PC-3 (cell line): ENCODE data around the gene AUTS2. TPM values are rescaled to one million over a fixed set of nuclear protein-coding genes. Genes with fewer than 3 reads are reported as not detected.

Source experiments
- ATAC-seq: fragments of 200-7000 bp; cut with Tn5 transposase; 2 replicates; pipeline ENCODE4 v1.9.1; 2020; ENCODE audit warnings: mild to moderate bottlenecking, moderate library complexity
- BruUV-seq: library from RNA; stranded (reverse); fragments of 400-500 nt; replicated peaks from 2 replicates; lab custom pipeline; 2021; lab: Mats Ljungman, UMichigan
- CTCF ChIA-PET: fragments of 300-600 bp; sonication (Branson Sonifier 250); formaldehyde crosslinking; loops from one replicate; lab custom pipeline; 2022; ENCODE audit warnings: antibody characterized with exemption; lab: Charles Lee
- POLR2A ChIA-PET: fragments of 300-600 bp; sonication (Branson Sonifier 250); formaldehyde crosslinking; loops from one replicate; lab custom pipeline; 2022; ENCODE audit warnings: antibody characterized with exemption; ENCODE audit not compliant: unreplicated experiment; lab: Charles Lee
- DNase-seq: peaks from one replicate; pipeline ENCODE4 v3.0.0-alpha.2; 2015
- H2AFZ ChIP-seq: fragments of 300-600 bp; sonication (generic); 2 replicates; pipeline ENCODE4 v1.6.0; 2016; ENCODE audit warnings: antibody characterized with exemption, low read length
- H3F3A ChIP-seq: fragments of 300-600 bp; sonication (generic); one replicate; pipeline ENCODE4 v1.6.0; 2017; ENCODE audit warnings: antibody characterized with exemption, low read length, control low read depth, mild to moderate bottlenecking; ENCODE audit not compliant: unreplicated experiment
- H3K27ac ChIP-seq: fragments of 300-600 bp; sonication (generic); 2 replicates; pipeline ENCODE4 v1.5.1; 2016; ENCODE audit warnings: mild to moderate bottlenecking, low read length
- H3K27me3 ChIP-seq: fragments of 300-600 bp; sonication (generic); 2 replicates; pipeline ENCODE4 v1.6.1; 2016; ENCODE audit warnings: low read length, mixed read lengths
- H3K36me3 ChIP-seq: fragments of 300-600 bp; sonication (generic); 2 replicates; pipeline ENCODE4 v1.6.1; 2016; ENCODE audit warnings: low read depth, mixed run types, low read length, mixed read lengths
- H3K4me1 ChIP-seq: fragments of 300-600 bp; sonication (generic); 2 replicates; pipeline ENCODE4 v1.5.1; 2016; ENCODE audit warnings: low read length; ENCODE audit not compliant: insufficient read depth
- H3K4me2 ChIP-seq: fragments of 300-600 bp; sonication (generic); 2 replicates; pipeline ENCODE4 v1.6.0; 2016; ENCODE audit warnings: low read length
- H3K4me3 ChIP-seq: fragments of 300-600 bp; sonication (generic); 2 replicates; pipeline ENCODE4 v1.5.1; 2016; ENCODE audit warnings: mild to moderate bottlenecking, low read length, mixed read lengths
- H3K79me2 ChIP-seq: fragments of 300-600 bp; sonication (generic); 2 replicates; pipeline ENCODE4 v1.6.1; 2017; ENCODE audit warnings: low read length, mixed read lengths
- H3K9ac ChIP-seq: fragments of 300-600 bp; sonication (generic); 2 replicates; pipeline ENCODE4 v1.6.0; 2016; ENCODE audit warnings: mild to moderate bottlenecking, low read length
- H3K9me2 ChIP-seq: fragments of 300-600 bp; sonication (generic); replicated peaks from 2 replicates; pipeline ENCODE4 v1.6.1; 2016; ENCODE audit warnings: mixed run types, low read length, mixed read lengths
- H3K9me3 ChIP-seq: fragments of 300-600 bp; sonication (generic); 2 replicates; pipeline ENCODE4 v1.6.1; 2016; ENCODE audit warnings: low read length, mixed read lengths
- H4K20me1 ChIP-seq: fragments of 300-600 bp; sonication (generic); 2 replicates; pipeline ENCODE4 v1.6.1; 2016; ENCODE audit warnings: low read length, mixed read lengths
- EZH2 ChIP-seq: fragments of 300-600 bp; sonication (generic); IDR thresholded peaks from one replicate; pipeline ENCODE4 v1.6.1; 2017; ENCODE audit warnings: antibody characterized with exemption, mild to moderate bottlenecking, low read length; ENCODE audit not compliant: unreplicated experiment
- EZH2phosphoT487 ChIP-seq: fragments of 300-600 bp; sonication (generic); IDR thresholded peaks from 2 replicates; pipeline ENCODE4 v1.6.1; 2018; ENCODE audit warnings: mild to moderate bottlenecking, antibody characterized with exemption, low read length, borderline replicate concordance
- intact Hi-C: fragments of 100-400 bp; cut with micrococcal nuclease; formaldehyde crosslinking; loops from 2 replicates; pipeline ENCODE4 v1.9.0; 2023
- total RNA-seq: library from RNA; depleted of rRNA; stranded (reverse); fragments of >200 nt; gene quantifications from 2 replicates; pipeline ENCODE4 v1.2.3, GENCODE V29; 2014
- TF ChIP-seq, protein P1 (sequence below): fragments of 300-600 bp; sonication (generic); conservative IDR thresholded peaks from 2 replicates; pipeline ENCODE4 v1.5.1; 2017; ENCODE audit warnings: antibody characterized with exemption, low read depth, mild to moderate bottlenecking, low read length

AUTS2 gene
- total RNA-seq, 1 experiment from 2014 or later = not detected

DNA sequence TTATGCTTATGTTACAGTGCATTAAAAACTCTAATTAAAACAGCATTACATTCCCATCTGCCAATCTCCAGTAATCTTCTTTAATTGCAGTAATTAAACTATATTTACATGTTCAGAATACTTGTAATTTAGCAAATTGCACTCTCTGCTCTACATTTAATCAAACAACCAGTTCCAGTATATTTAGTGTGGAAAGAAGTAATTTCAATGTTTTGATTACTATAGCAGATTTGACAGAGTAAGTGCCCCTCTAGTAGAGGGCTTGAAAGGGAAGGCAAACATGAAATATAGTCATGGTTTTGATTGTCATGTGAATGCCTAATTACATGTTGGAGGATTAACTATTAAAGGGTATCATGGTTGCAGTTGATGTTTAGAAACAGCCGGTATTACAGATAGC lies 739.7 kb downstream of the AUTS2 start:
- peaks cover 8% of the 10 kb centered on the region; the same call in 1 of the 2 replicates for H3K9me3 ChIP-seq
- no peaks in the 10 kb centered on the region for H4K20me1 ChIP-seq
- POLR2A ChIA-PET = no interaction called here
- H2AFZ ChIP-seq = no peak overlapping the region
- no peak overlapping the region for H3K4me3 ChIP-seq
- ATAC-seq = no peak
- no TSS peak for BruUV-seq
- no peaks in the 10 kb centered on the region for H3K4me1 ChIP-seq
- H3K9ac ChIP-seq = no peak overlapping the region
- no peaks in the 10 kb centered on the region for H3F3A ChIP-seq
- no peak overlapping the region for H3K4me2 ChIP-seq
- H3K27ac ChIP-seq = no peak overlapping the region
- H3K9me2 ChIP-seq = no peaks in the 10 kb centered on the region
- CTCF ChIA-PET = no interaction called here
- H3K27me3 ChIP-seq = no peaks in the 10 kb centered on the region
- no peak for DNase-seq
- TF ChIP-seq, protein P1, sequence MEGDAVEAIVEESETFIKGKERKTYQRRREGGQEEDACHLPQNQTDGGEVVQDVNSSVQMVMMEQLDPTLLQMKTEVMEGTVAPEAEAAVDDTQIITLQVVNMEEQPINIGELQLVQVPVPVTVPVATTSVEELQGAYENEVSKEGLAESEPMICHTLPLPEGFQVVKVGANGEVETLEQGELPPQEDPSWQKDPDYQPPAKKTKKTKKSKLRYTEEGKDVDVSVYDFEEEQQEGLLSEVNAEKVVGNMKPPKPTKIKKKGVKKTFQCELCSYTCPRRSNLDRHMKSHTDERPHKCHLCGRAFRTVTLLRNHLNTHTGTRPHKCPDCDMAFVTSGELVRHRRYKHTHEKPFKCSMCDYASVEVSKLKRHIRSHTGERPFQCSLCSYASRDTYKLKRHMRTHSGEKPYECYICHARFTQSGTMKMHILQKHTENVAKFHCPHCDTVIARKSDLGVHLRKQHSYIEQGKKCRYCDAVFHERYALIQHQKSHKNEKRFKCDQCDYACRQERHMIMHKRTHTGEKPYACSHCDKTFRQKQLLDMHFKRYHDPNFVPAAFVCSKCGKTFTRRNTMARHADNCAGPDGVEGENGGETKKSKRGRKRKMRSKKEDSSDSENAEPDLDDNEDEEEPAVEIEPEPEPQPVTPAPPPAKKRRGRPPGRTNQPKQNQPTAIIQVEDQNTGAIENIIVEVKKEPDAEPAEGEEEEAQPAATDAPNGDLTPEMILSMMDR = no peak
- no peak for TF ChIP-seq EZH2phosphoT487
- no peak for TF ChIP-seq EZH2
- no peaks in the 10 kb centered on the region for H3K79me2 ChIP-seq
- intact Hi-C loops = no loop called here
- no peaks in the 10 kb centered on the region for H3K36me3 ChIP-seq

DNA sequence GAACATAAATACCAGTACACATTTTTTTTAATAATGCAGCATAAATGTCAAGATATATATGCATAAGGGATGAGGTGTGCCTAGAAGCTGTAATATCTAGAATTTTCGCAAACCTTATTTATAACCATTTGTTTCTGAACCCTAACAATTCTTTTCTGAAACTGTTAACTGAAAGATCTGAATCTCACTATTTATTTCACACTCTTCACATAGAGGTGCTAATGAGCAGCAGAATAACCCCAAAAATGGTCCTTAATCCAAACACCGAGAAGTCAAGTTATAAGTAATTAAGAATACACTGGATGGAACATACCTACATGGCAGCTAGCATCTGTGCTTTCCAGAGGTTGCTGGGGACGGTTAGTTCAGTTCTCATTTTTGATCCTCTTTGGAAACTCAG lies 742.0 kb downstream of the AUTS2 start:
- H4K20me1 ChIP-seq = no peaks in the 10 kb centered on the region
- ChIA-PET POLR2A (no interaction called here), CTCF (no interaction called here)
- no peaks in the 10 kb centered on the region for H3K9me2 ChIP-seq
- no peaks in the 10 kb centered on the region for H3F3A ChIP-seq
- no peak overlapping the region for H3K9ac ChIP-seq
- no peak overlapping the region for H3K4me3 ChIP-seq
- H3K9me3 ChIP-seq = peaks cover 3% of the 10 kb centered on the region; the same call in 1 of the 2 replicates
- no peak overlapping the region for H3K27ac ChIP-seq
- no peaks in the 10 kb centered on the region for H3K4me1 ChIP-seq
- H3K36me3 ChIP-seq = no peaks in the 10 kb centered on the region
- no peaks in the 10 kb centered on the region for H3K27me3 ChIP-seq
- BruUV-seq = no TSS peak
- intact Hi-C loops = no loop called here
- TF ChIP-seq, protein P1 = no peak
- TF ChIP-seq EZH2phosphoT487 (no peak), EZH2 (no peak)
- no peaks in the 10 kb centered on the region for H3K79me2 ChIP-seq
- no peak overlapping the region for H2AFZ ChIP-seq
- no peak overlapping the region for H3K4me2 ChIP-seq
- DNase-seq = no peak
- ATAC-seq = no peak

DNA sequence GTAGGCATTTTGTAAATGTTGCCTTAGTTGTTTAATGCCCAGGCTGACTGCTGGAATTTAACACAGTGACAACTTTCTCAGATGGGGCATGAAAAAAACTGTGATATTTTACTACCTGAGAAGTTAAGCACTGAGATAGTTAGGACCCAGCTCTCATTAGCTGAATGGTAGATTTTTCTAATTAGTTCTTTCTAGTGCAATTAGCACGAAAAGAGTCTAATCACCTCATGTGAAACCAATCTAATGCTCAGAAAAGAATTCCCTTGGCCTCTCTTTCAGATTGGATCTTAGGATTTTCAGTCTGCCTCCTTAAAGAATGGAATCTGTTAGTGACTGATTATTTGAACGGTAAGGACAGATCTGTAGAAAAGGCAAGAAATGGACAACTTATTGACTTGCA lies 743.2 kb downstream of the AUTS2 start:
- no TSS peak for BruUV-seq
- Histone ChIP-seq H3K9me3 (peaks cover 3% of the 10 kb centered on the region; the same call in 1 of the 2 replicates), H3K36me3 (no peaks in the 10 kb centered on the region), H3K27me3 (no peaks in the 10 kb centered on the region), H3K9me2 (no peaks in the 10 kb centered on the region), H4K20me1 (no peaks in the 10 kb centered on the region), H3K79me2 (no peaks in the 10 kb centered on the region), H3K9ac (no peak overlapping the region), H3K4me3 (no peak overlapping the region), H3F3A (no peaks in the 10 kb centered on the region), H3K27ac (no peak overlapping the region), H3K4me2 (no peak overlapping the region), H3K4me1 (no peaks in the 10 kb centered on the region), H2AFZ (no peak overlapping the region)
- intact Hi-C loops = no loop called here
- no peak for ATAC-seq
- TF ChIP-seq, protein P1 = no peak
- TF ChIP-seq EZH2phosphoT487 (no peak), EZH2 (no peak)
- DNase-seq = no peak
- ChIA-PET POLR2A (no interaction called here), CTCF (no interaction called here)
